ENCODE data around the gene SHC2. TPM values are rescaled to one million over a fixed set of nuclear protein-coding genes. Genes with fewer than 3 reads are reported as not detected.

Gene SHC2
- total and polyA plus RNA-seq, 2 of the 13 experiments (the other 11 are each of a cell fraction or from before 2014, with no cell fraction given), result 9.0 to 18.3 TPM

DNA sequence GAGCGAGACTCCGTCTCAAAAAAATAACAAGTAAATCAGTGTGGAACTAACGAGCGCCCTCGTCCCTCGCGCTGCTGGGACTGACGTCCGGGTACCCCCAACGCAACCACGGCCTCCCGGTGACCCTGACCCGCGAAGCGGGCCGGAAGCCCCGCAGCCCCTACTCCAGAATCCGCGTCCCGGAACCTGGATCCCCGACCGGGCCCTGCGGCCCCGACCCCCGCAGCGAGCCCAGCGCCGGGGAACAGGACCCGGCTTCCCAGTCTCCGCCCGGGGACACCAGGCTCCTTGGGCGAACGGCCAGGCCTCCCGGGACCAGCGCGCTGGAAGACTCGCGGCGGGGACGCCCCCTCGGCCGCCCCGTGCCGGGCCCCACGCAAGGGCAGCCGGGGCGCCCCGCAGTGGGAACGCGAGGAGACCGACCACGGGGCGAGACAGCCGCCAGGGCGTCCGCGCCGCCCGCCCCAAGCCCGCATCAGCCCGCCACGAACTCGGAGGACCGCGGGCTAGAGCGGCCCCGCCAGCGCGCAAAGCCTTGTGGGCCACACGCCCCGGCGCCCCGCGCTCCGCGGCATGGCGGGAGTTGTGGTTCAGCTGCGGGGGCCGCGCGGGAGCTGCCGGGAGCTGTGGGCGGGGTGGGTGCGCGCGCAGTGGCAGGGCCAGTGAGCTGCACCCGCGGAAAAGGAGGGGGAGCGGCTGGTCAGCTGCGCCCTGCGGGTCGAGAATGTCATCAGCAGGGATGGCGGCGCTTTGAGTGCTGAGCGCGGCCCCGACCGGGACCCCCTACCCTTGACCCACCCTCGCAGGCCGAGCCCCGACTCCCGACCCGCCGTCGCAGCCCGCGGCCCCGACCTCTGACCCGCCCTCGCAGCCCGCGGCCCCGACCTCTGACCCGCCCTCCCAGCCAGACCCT, 27.9 kb upstream of the SHC2 start (continued):
- peak; percentile 67 for TF ChIP-seq ZNF761 (CRISPR knock-in tag; conservative IDR thresholded peaks at IDR 0.05)
- TF ChIP-seq ZNF766 (CRISPR knock-in tag; IDR thresholded peaks at IDR 0.05; ENCODE audit: borderline replicate concordance), result peak; percentile 90; the same call in 1 of the 2 replicates
- no peak for TF ChIP-seq ZC3H13 (CRISPR knock-in tag; IDR thresholded peaks at IDR 0.05)
- no peak for TF ChIP-seq WIZ (CRISPR knock-in tag; IDR thresholded peaks at IDR 0.05)
- TF ChIP-seq NFE2L2 (IDR thresholded peaks at IDR 0.05; ENCODE audit: low read length), result no peak
- TF ChIP-seq SIX4 (CRISPR knock-in tag; IDR thresholded peaks at IDR 0.05), result no peak
- no peak for TF ChIP-seq NFRKB (IDR thresholded peaks at IDR 0.05)
- TF ChIP-seq RARA (CRISPR knock-in tag; IDR thresholded peaks at IDR 0.05), result peak; percentile 6; the same call in 1 of the 2 replicates
- TF ChIP-seq TSC22D2 (CRISPR knock-in tag; IDR thresholded peaks at IDR 0.05; ENCODE audit: borderline replicate concordance), result no peak
- TF ChIP-seq, protein P1, sequence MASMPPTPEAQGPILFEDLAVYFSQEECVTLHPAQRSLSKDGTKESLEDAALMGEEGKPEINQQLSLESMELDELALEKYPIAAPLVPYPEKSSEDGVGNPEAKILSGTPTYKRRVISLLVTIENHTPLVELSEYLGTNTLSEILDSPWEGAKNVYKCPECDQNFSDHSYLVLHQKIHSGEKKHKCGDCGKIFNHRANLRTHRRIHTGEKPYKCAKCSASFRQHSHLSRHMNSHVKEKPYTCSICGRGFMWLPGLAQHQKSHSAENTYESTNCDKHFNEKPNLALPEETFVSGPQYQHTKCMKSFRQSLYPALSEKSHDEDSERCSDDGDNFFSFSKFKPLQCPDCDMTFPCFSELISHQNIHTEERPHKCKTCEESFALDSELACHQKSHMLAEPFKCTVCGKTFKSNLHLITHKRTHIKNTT (CRISPR knock-in tag; IDR thresholded peaks at IDR 0.05), result peak; percentile 99
- peak; percentile 94 for TF ChIP-seq ZNF143 (CRISPR knock-in tag; IDR thresholded peaks at IDR 0.05)
- no peak for TF ChIP-seq ZNF382 (CRISPR knock-in tag; IDR thresholded peaks at IDR 0.05; ENCODE audit: borderline replicate concordance)
- peak; percentile 66 for TF ChIP-seq ZNF776 (CRISPR knock-in tag; IDR thresholded peaks at IDR 0.05)
- 0 out of 2 replicates have a peak, but pooled peaks have one; percentile 30 for TF ChIP-seq ZNF549 (CRISPR knock-in tag; IDR thresholded peaks at IDR 0.05)
- TF ChIP-seq ZNF350 (CRISPR knock-in tag; IDR thresholded peaks at IDR 0.05; ENCODE audit: borderline replicate concordance, low read depth), result no peak
- TF ChIP-seq KLF12 (CRISPR knock-in tag; IDR thresholded peaks at IDR 0.05; ENCODE audit: borderline replicate concordance), result peak; percentile 95
- peak; percentile 95 for TF ChIP-seq ZSCAN21 (CRISPR knock-in tag; IDR thresholded peaks at IDR 0.05; ENCODE audit: borderline replicate concordance)
- TF ChIP-seq, protein P2, sequence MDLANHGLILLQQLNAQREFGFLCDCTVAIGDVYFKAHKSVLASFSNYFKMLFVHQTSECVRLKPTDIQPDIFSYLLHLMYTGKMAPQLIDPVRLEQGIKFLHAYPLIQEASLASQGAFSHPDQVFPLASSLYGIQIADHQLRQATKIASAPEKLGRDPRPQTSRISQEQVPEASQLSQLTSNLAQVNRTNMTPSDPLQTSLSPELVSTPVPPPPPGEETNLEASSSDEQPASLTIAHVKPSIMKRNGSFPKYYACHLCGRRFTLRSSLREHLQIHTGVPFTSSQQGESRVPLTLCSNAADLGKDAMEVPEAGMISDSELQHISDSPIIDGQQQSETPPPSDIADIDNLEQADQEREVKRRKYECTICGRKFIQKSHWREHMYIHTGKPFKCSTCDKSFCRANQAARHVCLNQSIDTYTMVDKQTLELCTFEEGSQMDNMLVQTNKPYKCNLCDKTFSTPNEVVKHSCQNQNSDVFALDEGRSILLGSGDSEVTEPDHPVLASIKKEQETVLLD (CRISPR knock-in tag; IDR thresholded peaks at IDR 0.05; ENCODE audit: low read depth), result peak; percentile 96
- 0 out of 2 replicates have a peak, but pooled peaks have one; percentile 47 for TF ChIP-seq ZFAT (CRISPR knock-in tag; conservative IDR thresholded peaks at IDR 0.05)
- TF ChIP-seq KDM3A (CRISPR knock-in tag; IDR thresholded peaks at IDR 0.05; ENCODE audit: low read depth), result no peak
- TF ChIP-seq ZNF263 (CRISPR knock-in tag; IDR thresholded peaks at IDR 0.05), result no peak
- no peak for TF ChIP-seq GZF1 (CRISPR knock-in tag; IDR thresholded peaks at IDR 0.05)
- no peak for TF ChIP-seq SIN3B (IDR thresholded peaks at IDR 0.05; ENCODE audit: low read length)
- no peak for TF ChIP-seq ZNF10 (CRISPR knock-in tag; IDR thresholded peaks at IDR 0.05; ENCODE audit: borderline replicate concordance, low read depth)
- 0 out of 2 replicates have a peak, but pooled peaks have one; percentile 46 for TF ChIP-seq ZNF33B (CRISPR knock-in tag; IDR thresholded peaks at IDR 0.05)
- TF ChIP-seq FOSL1 (CRISPR knock-in tag; IDR thresholded peaks at IDR 0.05; ENCODE audit: borderline replicate concordance), result no peak
- peak; percentile 44; the same call in 1 of the 2 replicates for TF ChIP-seq NFKB2 (CRISPR knock-in tag; IDR thresholded peaks at IDR 0.05; ENCODE audit: borderline replicate concordance)
- TF ChIP-seq, protein P3, sequence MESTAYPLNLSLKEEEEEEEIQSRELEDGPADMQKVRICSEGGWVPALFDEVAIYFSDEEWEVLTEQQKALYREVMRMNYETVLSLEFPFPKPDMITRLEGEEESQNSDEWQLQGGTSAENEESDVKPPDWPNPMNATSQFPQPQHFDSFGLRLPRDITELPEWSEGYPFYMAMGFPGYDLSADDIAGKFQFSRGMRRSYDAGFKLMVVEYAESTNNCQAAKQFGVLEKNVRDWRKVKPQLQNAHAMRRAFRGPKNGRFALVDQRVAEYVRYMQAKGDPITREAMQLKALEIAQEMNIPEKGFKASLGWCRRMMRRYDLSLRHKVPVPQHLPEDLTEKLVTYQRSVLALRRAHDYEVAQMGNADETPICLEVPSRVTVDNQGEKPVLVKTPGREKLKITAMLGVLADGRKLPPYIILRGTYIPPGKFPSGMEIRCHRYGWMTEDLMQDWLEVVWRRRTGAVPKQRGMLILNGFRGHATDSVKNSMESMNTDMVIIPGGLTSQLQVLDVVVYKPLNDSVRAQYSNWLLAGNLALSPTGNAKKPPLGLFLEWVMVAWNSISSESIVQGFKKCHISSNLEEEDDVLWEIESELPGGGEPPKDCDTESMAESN (CRISPR knock-in tag; conservative IDR thresholded peaks at IDR 0.05), result peak; percentile 58; the same call in 1 of the 2 replicates
